GM18867 (cell line): ENCODE measurements around the gene ALDH8A1.

Experiments
- ATAC-seq: cut with Tn5 transposase; IDR thresholded peaks from one replicate; pipeline ENCODE4 v1.9.1; 2021; ENCODE audit warnings: mild to moderate bottlenecking, moderate library complexity; ENCODE audit not compliant: unreplicated experiment

The ALDH8A1 gene

GRCh38 chr6:134875367-134875766 lies 74.5 kb downstream of the ALDH8A1 start:
- ATAC-seq, result no peak

GRCh38 chr6:134873500-134874388 lies 76.2 kb downstream of the ALDH8A1 start:
- peak; percentile 23 for ATAC-seq

GRCh38 chr6:134870677-134871498 lies 79.0 kb downstream of the ALDH8A1 start:
- ATAC-seq, result peak; percentile 85

GRCh38 chr6:134868812-134869211 lies 81.1 kb downstream of the ALDH8A1 start:
- ATAC-seq, result no peak
